Gastrocnemius medialis (tissue), 4 donors: ENCODE results near the gene BRSK1.

Experiments
- POLR2A ChIP-seq, 2 donors: fragments of 450-650 bp; IDR thresholded peaks; one replicate each; pipeline ENCODE4 v1.6.1; 2017; ENCODE audit warnings: antibody characterized with exemption in 2 of 2, mild to moderate bottlenecking in 2 of 2, moderate library complexity in 2 of 2
- TF ChIP-seq, protein P1 (sequence below), 5 experiments: fragments of 450-650 bp in 3 of 5; fragments of 200-600 bp in 2 of 5; sonication (generic) in 2 of 5; IDR thresholded peaks in 4 of 5; conservative IDR thresholded peaks in 1 of 5; 1 replicate in 4 of 5; 2 replicates in 1 of 5; pipeline ENCODE4 v1.5.1; 2016 to 2019; ENCODE audit warnings: antibody characterized with exemption in 5 of 5, mild to moderate bottlenecking in 3 of 5, moderate library complexity in 3 of 5

DNA sequence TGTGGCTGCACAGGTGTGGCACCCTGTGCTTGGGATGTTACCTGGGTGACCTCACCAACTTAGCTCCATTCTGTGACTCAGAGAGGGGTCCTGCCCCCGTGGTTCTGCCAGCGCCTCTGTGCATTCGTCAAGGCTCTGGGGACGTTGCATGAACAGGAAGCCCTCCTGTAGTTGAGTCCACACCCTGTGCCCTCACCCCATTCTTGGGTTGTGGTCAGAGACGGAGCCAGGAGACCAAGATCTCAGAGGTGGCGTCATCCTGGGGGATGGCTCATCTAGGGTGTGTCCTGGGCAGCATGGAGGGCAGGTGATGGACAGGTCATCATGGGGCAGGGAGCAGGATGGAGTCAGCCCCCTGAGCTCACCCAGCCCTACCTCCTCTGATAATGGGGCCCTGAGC is 68.2 kb downstream of the BRSK1 start:
- TF ChIP-seq, protein P1, sequence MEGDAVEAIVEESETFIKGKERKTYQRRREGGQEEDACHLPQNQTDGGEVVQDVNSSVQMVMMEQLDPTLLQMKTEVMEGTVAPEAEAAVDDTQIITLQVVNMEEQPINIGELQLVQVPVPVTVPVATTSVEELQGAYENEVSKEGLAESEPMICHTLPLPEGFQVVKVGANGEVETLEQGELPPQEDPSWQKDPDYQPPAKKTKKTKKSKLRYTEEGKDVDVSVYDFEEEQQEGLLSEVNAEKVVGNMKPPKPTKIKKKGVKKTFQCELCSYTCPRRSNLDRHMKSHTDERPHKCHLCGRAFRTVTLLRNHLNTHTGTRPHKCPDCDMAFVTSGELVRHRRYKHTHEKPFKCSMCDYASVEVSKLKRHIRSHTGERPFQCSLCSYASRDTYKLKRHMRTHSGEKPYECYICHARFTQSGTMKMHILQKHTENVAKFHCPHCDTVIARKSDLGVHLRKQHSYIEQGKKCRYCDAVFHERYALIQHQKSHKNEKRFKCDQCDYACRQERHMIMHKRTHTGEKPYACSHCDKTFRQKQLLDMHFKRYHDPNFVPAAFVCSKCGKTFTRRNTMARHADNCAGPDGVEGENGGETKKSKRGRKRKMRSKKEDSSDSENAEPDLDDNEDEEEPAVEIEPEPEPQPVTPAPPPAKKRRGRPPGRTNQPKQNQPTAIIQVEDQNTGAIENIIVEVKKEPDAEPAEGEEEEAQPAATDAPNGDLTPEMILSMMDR (IDR thresholded peaks at IDR 0.05 in 4 of 5, conservative IDR thresholded peaks at IDR 0.05 in 1 of 5) = no peak
- no peak for TF ChIP-seq POLR2A (IDR thresholded peaks at IDR 0.05)
